Liver (tissue), 9 donors: ENCODE measurements around the gene ITGB1. TPM values are rescaled to one million over a fixed set of nuclear protein-coding genes. Genes with fewer than 3 reads are reported as not detected.
"Not testable (repeated sequence)": the region's sequence is repeated elsewhere in the genome, so short reads cannot be mapped to it uniquely, and the experiment has no call there.

Experiments used
- DNase-seq: peaks from one replicate; pipeline ENCODE4 v3.0.0-alpha.2; 2017; ENCODE audit warnings: low spot score
- H3K27ac ChIP-seq, 2 donors: one replicate each; pipeline ENCODE4 v1.7.0; 2013; ENCODE audit warnings: inconsistent platforms in 2 of 2, low read length in 2 of 2, control low read depth in 1 of 2, low read depth in 1 of 2, mild to moderate bottlenecking in 1 of 2
- H3K27me3 ChIP-seq, 4 donors: one replicate each; pipeline versions ENCODE4 v1.6.1 to v1.7.0; 2013; ENCODE audit warnings: low read length in 3 of 4, inconsistent platforms in 1 of 4, mild to moderate bottlenecking in 1 of 4, moderate library complexity in 1 of 4; ENCODE audit not compliant: control insufficient read depth in 4 of 4, insufficient read depth in 4 of 4
- H3K36me3 ChIP-seq, 4 donors: one replicate each; pipeline versions ENCODE4 v1.6.1 to v1.7.0; 2013; ENCODE audit warnings: low read length in 3 of 4, mild to moderate bottlenecking in 3 of 4, low read depth in 1 of 4, moderate library complexity in 1 of 4; ENCODE audit not compliant: control insufficient read depth in 4 of 4, insufficient read depth in 3 of 4
- H3K4me1 ChIP-seq, 4 donors: one replicate each; pipeline versions ENCODE4 v1.6.1 to v1.7.0; 2013; ENCODE audit warnings: low read length in 3 of 4, mild to moderate bottlenecking in 3 of 4, moderate library complexity in 1 of 4; ENCODE audit not compliant: control insufficient read depth in 4 of 4, insufficient read depth in 4 of 4
- H3K4me3 ChIP-seq, 3 donors: one replicate each; pipeline versions ENCODE4 v1.6.1 to v1.7.0; 2013; ENCODE audit warnings: low read length in 3 of 3, control low read depth in 1 of 3, low read depth in 1 of 3, mild to moderate bottlenecking in 1 of 3
- H3K9ac ChIP-seq, 2 donors: one replicate each; pipeline ENCODE4 v1.7.0; 2013; ENCODE audit warnings: low read length in 2 of 2, mild to moderate bottlenecking in 2 of 2, moderate library complexity in 2 of 2, control low read depth in 1 of 2, low read depth in 1 of 2
- H3K9me3 ChIP-seq, 4 donors: one replicate each; pipeline versions ENCODE4 v1.6.1 to v1.7.0; 2013; ENCODE audit warnings: low read length in 3 of 4; ENCODE audit not compliant: control insufficient read depth in 4 of 4
- ATF3 ChIP-seq: IDR thresholded peaks from 2 replicates; pipeline ENCODE4 v1.6.1; 2016; ENCODE audit warnings: antibody characterized with exemption
- CTCF ChIP-seq: fragments of 150-350 bp; IDR thresholded peaks from 2 replicates; pipeline ENCODE4 v1.5.1; 2017; ENCODE audit warnings: improper control_type of control experiment, low read depth, low read length; ENCODE audit not compliant: missing input control
- EGR1 ChIP-seq, 2 donors: IDR thresholded peaks; 2 replicates each; pipeline ENCODE4 v1.6.1; 2016 to 2018; ENCODE audit warnings: antibody characterized with exemption in 2 of 2, low read depth in 2 of 2
- FOXA1 ChIP-seq: IDR thresholded peaks from 2 replicates; pipeline ENCODE4 v1.6.1; 2016; ENCODE audit warnings: antibody characterized with exemption
- FOXA2 ChIP-seq: IDR thresholded peaks from 2 replicates; pipeline ENCODE4 v1.6.1; 2016; ENCODE audit warnings: antibody characterized with exemption
- GABPA ChIP-seq, 2 donors: IDR thresholded peaks in 1 of 2; conservative IDR thresholded peaks in 1 of 2; 2 replicates each; pipeline ENCODE4 v1.6.1; 2016; ENCODE audit warnings: antibody characterized with exemption in 2 of 2, mild to moderate bottlenecking in 1 of 2, moderate library complexity in 1 of 2
- HNF4A ChIP-seq, 2 donors: conservative IDR thresholded peaks; 2 replicates each; pipeline ENCODE4 v1.6.1; 2016; ENCODE audit warnings: antibody characterized with exemption in 2 of 2, mild to moderate bottlenecking in 2 of 2
- HNF4G ChIP-seq: IDR thresholded peaks from 2 replicates; pipeline ENCODE4 v1.6.1; 2016; ENCODE audit warnings: antibody characterized with exemption
- JUND ChIP-seq, 2 donors: IDR thresholded peaks; 2 replicates each; pipeline ENCODE4 v1.6.1; 2016; ENCODE audit warnings: antibody characterized with exemption in 2 of 2
- MAX ChIP-seq: IDR thresholded peaks from 2 replicates; pipeline ENCODE4 v1.6.1; 2016; ENCODE audit warnings: antibody characterized with exemption
- NR2F2 ChIP-seq: IDR thresholded peaks from 2 replicates; pipeline ENCODE4 v1.6.1; 2016; ENCODE audit warnings: antibody characterized with exemption
- RAD21 ChIP-seq, 2 donors: IDR thresholded peaks; 2 replicates each; pipeline ENCODE4 v1.6.1; 2016; ENCODE audit warnings: antibody characterized with exemption in 2 of 2, mild to moderate bottlenecking in 2 of 2
- REST ChIP-seq: IDR thresholded peaks from 2 replicates; pipeline ENCODE4 v1.6.1; 2016; ENCODE audit warnings: antibody characterized with exemption, mild to moderate bottlenecking
- RXRA ChIP-seq, 2 donors: IDR thresholded peaks; 2 replicates each; pipeline ENCODE4 v1.6.1; 2017 to 2018; ENCODE audit warnings: antibody characterized with exemption in 2 of 2, mild to moderate bottlenecking in 1 of 2
- SP1 ChIP-seq: IDR thresholded peaks from 2 replicates; pipeline ENCODE4 v1.6.1; 2018; ENCODE audit warnings: antibody characterized with exemption, mild to moderate bottlenecking
- TAF1 ChIP-seq: conservative IDR thresholded peaks from 2 replicates; pipeline ENCODE4 v1.6.1; 2016; ENCODE audit warnings: antibody characterized with exemption, mild to moderate bottlenecking
- YY1 ChIP-seq: IDR thresholded peaks from 2 replicates; pipeline ENCODE4 v1.6.1; 2016; ENCODE audit warnings: antibody characterized with exemption, mild to moderate bottlenecking
- ZBTB33 ChIP-seq: IDR thresholded peaks from 2 replicates; pipeline ENCODE4 v1.6.1; 2016; ENCODE audit warnings: antibody characterized with exemption
- WGBS: extraction: QIAGEN DNeasy Blood & Tissue Kit; methylation state at CpG from one replicate; pipeline ENCODE4 v1.1.7; 2013; 5-methylcytosine and 5-hydroxymethylcytosine counted together
- polyA plus RNA-seq, 2 donors: library from polyadenylated mRNA; stranded (reverse) in 1 of 2; unstranded in 1 of 2; fragments of 200-250 nt in 1 of 2; fragments of >200 nt in 1 of 2; fragmentation: Nextera tagmentation in 1 of 2; extraction: Ambion mirVana in 1 of 2; gene quantifications; one replicate each; pipeline versions ENCODE4 v1.2.1 to v1.2.3, GENCODE V29; 2013 to 2015
- total RNA-seq, 2 donors: library from RNA; depleted of rRNA; stranded (reverse); fragments of >200 nt; gene quantifications; one replicate each; pipeline ENCODE4 v1.2.3, GENCODE V29; 2014
- donor health status: healthy.
- donor health status: healthy.
- donor health status: healthy.
- donor health status: healthy.
- donor health status: healthy.

ITGB1 gene
- total and polyA plus RNA-seq, 4 donors = 109 to 308 (median 221) TPM

- Histone ChIP-seq H3K27ac (no peak overlapping the region), H3K4me3 (no peak overlapping the region), H3K9ac (no peak overlapping the region), H3K36me3 (no peaks in the 10 kb centered on the region), H3K27me3 (no peaks in the 10 kb centered on the region), H3K9me3 (no peaks in the 10 kb centered on the region), H3K4me1 (peaks cover 9 to 27% (median 16%) of the 10 kb centered on the region in 4 donors)
- WGBS = 98% methylated on average over 3 of the region's 3 CpGs
- no peak for DNase-seq
- no peak for TF ChIP-seq REST
- TF ChIP-seq RXRA (IDR thresholded peaks at IDR 0.05) = no peak
- no peak for TF ChIP-seq NR2F2
- TF ChIP-seq YY1 = no peak
- TF ChIP-seq EGR1 (IDR thresholded peaks at IDR 0.05; ENCODE audit: low read depth in 2 of 2) = no peak
- TF ChIP-seq TAF1 = no peak
- TF ChIP-seq JUND (IDR thresholded peaks at IDR 0.05) = no peak
- no peak for TF ChIP-seq HNF4G
- no peak for TF ChIP-seq HNF4A (conservative IDR thresholded peaks at IDR 0.05)
- TF ChIP-seq CTCF = no peak
- no peak for TF ChIP-seq GABPA (IDR thresholded peaks at IDR 0.05 in 1 of 2, conservative IDR thresholded peaks at IDR 0.05 in 1 of 2)
- TF ChIP-seq MAX = no peak
- no peak for TF ChIP-seq ZBTB33
- no peak for TF ChIP-seq FOXA1
- no peak for TF ChIP-seq SP1
- TF ChIP-seq RAD21 (IDR thresholded peaks at IDR 0.05) = no peak
- TF ChIP-seq FOXA2 = no peak
- no peak for TF ChIP-seq ATF3
These were observed 21.0 kb upstream of the ITGB1 start for GRCh38 chr10:32979041-32979440.

- H3K9me3 ChIP-seq, H3K9ac ChIP-seq, DNase-seq, H3K27ac ChIP-seq, H3K27me3 ChIP-seq, H3K4me3 ChIP-seq, H3K36me3 ChIP-seq: not testable (repeated sequence)
- 85% methylated on average over 4 of the region's 4 CpGs for WGBS
- peaks cover 4 to 18% (median 11%) of the 10 kb centered on the region in 4 donors for H3K4me1 ChIP-seq
These were observed 20.1 kb upstream of the ITGB1 start for GRCh38 chr10:32977846-32978809.
